K562 (cell line): ENCODE measurements around the gene DHTKD1. TPM values are rescaled to one million over a fixed set of nuclear protein-coding genes. Genes with fewer than 3 reads are reported as not detected.

Source experiments
- ARHGAP35 ChIP-seq: fragments of 450-650 bp; IDR thresholded peaks from 2 replicates; pipeline ENCODE4 v1.6.1; 2018; ENCODE audit not compliant: partially characterized antibody
- JUND ChIP-seq, 2 experiments: IDR thresholded peaks; 2 replicates in 1 of 2; 3 replicates in 1 of 2; pipeline ENCODE4 v1.6.1; 2011; ENCODE audit warnings: borderline replicate concordance in 2 of 2, low read depth in 2 of 2, low read length in 2 of 2, improper control_type of control experiment in 1 of 2, missing biosample characterization in 1 of 2, missing genetic modification characterization in 1 of 2, missing genetic modification reagents in 1 of 2
- NBN ChIP-seq: fragments of 450-650 bp; IDR thresholded peaks from 2 replicates; pipeline ENCODE4 v1.6.1; 2016; ENCODE audit warnings: low read depth, mild to moderate bottlenecking
- THRAP3 ChIP-seq: fragments of 450-650 bp; IDR thresholded peaks from 2 replicates; pipeline ENCODE4 v1.6.1; 2016; ENCODE audit warnings: mild to moderate bottlenecking, inconsistent platforms, borderline replicate concordance
- ZBTB8A ChIP-seq: fragments of 450-650 bp; IDR thresholded peaks from 2 replicates; pipeline ENCODE4 v1.6.1; 2018; ENCODE audit warnings: mild to moderate bottlenecking, moderate library complexity; ENCODE audit not compliant: partially characterized antibody
- polyA plus RNA-seq, 8 experiments: library from polyadenylated mRNA; depleted of rRNA in 4 of 8; stranded (reverse) in 5 of 8; unstranded in 3 of 8; fragments of >200 nt; fragmentation: Nextera tagmentation in 2 of 8; fragmentation: Illumina TruSeq in 1 of 8; extraction: Ambion mirVana in 2 of 8; extraction: Trizol in 1 of 8; gene quantifications; 2 replicates each; pipeline versions ENCODE4 v1.2.1 to v1.2.3, GENCODE V29; 2011 to 2014; ENCODE audit warnings: inconsistent platforms in 1 of 8, missing spikeins in 1 of 8
- total RNA-seq, 7 experiments: library from RNA; depleted of rRNA in 6 of 7; stranded (reverse); fragments of >200 nt in 6 of 7; fragmentation: Illumina TruSeq in 2 of 7; extraction: Trizol in 2 of 7; gene quantifications; 2 replicates each; pipeline versions ENCODE4 v1.2.1 to v1.2.3, GENCODE V29; 2011 to 2021; ENCODE audit warnings: low replicate concordance in 1 of 7
- TF ChIP-seq, protein P1 (sequence below): fragments of 450-650 bp; IDR thresholded peaks from 2 replicates; pipeline ENCODE4 v1.6.1; 2018; ENCODE audit not compliant: partially characterized antibody
- TF ChIP-seq, protein P2 (sequence below): fragments of 200-800 bp; sonication (Bioruptor generic); IDR thresholded peaks from 2 replicates; pipeline ENCODE4 v1.6.1; 2017; ENCODE audit warnings: missing genetic modification characterization, missing compliant biosample characterization
- TF ChIP-seq, protein P3 (sequence below): fragments of 450-650 bp; IDR thresholded peaks from 2 replicates; pipeline ENCODE4 v1.6.1; 2016; ENCODE audit warnings: mild to moderate bottlenecking, moderate library complexity

Gene DHTKD1
- total and polyA plus RNA-seq, 9 of the 15 experiments (the other 6 are each of a cell fraction or from before 2014, with no cell fraction given), result 3.1 to 19.7 (median 6.8) TPM

DNA sequence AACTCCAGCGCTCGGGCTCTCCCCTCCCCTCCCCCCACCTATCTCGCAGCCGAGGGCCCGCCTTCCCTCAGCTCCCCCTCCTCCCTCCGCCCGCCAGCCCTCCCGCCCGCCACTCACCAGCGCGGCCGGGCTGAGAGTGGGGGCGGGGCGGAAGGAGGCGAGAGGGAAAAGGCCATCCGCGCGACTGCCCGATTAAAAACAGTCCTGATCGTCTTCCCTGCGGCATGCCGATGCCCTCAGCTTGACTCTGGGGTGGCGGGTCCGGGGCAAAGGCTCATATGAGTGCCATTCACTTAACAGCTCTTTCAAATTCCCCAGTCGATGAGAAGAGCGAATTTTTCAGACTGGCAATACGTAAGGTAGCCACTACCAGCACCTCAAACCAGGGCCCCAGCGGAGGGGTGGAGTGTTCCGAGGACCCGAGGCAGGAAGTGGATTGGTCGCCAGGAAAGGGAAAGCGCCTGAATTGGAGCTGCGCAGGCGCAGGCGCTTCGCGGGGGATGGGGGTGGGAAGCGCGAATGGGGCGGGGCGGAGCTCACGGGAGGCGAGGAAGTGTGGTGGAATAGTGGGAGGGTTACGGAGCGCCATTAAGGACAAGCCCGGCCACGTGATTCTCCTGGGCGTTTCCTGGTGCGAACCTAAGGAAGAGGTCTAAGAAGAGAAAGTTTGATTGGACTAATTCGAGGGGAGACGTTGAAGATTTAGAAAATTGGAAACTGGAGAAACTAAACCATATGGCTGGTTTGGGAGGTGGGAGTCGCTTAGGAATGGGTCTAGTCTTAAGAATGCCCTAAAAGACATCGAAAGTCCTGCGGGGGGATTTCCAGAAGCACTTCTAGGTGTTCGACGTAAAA, 25.7 kb upstream of the DHTKD1 start, which contains the start of gene UPF2 (continued):
- TF ChIP-seq, protein P1, sequence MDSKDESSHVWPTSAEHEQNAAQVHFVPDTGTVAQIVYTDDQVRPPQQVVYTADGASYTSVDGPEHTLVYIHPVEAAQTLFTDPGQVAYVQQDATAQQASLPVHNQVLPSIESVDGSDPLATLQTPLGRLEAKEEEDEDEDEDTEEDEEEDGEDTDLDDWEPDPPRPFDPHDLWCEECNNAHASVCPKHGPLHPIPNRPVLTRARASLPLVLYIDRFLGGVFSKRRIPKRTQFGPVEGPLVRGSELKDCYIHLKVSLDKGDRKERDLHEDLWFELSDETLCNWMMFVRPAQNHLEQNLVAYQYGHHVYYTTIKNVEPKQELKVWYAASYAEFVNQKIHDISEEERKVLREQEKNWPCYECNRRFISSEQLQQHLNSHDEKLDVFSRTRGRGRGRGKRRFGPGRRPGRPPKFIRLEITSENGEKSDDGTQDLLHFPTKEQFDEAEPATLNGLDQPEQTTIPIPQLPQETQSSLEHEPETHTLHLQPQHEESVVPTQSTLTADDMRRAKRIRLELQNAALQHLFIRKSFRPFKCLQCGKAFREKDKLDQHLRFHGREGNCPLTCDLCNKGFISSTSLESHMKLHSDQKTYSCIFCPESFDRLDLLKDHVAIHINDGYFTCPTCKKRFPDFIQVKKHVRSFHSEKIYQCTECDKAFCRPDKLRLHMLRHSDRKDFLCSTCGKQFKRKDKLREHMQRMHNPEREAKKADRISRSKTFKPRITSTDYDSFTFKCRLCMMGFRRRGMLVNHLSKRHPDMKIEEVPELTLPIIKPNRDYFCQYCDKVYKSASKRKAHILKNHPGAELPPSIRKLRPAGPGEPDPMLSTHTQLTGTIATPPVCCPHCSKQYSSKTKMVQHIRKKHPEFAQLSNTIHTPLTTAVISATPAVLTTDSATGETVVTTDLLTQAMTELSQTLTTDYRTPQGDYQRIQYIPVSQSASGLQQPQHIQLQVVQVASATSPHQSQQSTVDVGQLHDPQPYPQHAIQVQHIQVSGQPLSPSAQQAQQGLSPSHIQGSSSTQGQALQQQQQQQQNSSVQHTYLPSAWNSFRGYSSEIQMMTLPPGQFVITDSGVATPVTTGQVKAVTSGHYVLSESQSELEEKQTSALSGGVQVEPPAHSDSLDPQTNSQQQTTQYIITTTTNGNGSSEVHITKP, result peak; percentile 66
- TF ChIP-seq NBN (0 out of 2 replicates have a peak, but pooled peaks have one; percentile 24), ARHGAP35 (no peak), JUND (IDR thresholded peaks at IDR 0.05; ENCODE audit: borderline replicate concordance, low read depth, low read length) (peak; percentile 58; the same call in 1 of the 2 replicates), JUND (tag; IDR thresholded peaks at IDR 0.05; ENCODE audit: borderline replicate concordance, low read depth, low read length) (no peak), THRAP3 (no peak), ZBTB8A (no peak)
- TF ChIP-seq, protein P2, sequence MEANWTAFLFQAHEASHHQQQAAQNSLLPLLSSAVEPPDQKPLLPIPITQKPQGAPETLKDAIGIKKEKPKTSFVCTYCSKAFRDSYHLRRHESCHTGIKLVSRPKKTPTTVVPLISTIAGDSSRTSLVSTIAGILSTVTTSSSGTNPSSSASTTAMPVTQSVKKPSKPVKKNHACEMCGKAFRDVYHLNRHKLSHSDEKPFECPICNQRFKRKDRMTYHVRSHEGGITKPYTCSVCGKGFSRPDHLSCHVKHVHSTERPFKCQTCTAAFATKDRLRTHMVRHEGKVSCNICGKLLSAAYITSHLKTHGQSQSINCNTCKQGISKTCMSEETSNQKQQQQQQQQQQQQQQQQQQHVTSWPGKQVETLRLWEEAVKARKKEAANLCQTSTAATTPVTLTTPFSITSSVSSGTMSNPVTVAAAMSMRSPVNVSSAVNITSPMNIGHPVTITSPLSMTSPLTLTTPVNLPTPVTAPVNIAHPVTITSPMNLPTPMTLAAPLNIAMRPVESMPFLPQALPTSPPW, result peak; percentile 100
- TF ChIP-seq, protein P3, sequence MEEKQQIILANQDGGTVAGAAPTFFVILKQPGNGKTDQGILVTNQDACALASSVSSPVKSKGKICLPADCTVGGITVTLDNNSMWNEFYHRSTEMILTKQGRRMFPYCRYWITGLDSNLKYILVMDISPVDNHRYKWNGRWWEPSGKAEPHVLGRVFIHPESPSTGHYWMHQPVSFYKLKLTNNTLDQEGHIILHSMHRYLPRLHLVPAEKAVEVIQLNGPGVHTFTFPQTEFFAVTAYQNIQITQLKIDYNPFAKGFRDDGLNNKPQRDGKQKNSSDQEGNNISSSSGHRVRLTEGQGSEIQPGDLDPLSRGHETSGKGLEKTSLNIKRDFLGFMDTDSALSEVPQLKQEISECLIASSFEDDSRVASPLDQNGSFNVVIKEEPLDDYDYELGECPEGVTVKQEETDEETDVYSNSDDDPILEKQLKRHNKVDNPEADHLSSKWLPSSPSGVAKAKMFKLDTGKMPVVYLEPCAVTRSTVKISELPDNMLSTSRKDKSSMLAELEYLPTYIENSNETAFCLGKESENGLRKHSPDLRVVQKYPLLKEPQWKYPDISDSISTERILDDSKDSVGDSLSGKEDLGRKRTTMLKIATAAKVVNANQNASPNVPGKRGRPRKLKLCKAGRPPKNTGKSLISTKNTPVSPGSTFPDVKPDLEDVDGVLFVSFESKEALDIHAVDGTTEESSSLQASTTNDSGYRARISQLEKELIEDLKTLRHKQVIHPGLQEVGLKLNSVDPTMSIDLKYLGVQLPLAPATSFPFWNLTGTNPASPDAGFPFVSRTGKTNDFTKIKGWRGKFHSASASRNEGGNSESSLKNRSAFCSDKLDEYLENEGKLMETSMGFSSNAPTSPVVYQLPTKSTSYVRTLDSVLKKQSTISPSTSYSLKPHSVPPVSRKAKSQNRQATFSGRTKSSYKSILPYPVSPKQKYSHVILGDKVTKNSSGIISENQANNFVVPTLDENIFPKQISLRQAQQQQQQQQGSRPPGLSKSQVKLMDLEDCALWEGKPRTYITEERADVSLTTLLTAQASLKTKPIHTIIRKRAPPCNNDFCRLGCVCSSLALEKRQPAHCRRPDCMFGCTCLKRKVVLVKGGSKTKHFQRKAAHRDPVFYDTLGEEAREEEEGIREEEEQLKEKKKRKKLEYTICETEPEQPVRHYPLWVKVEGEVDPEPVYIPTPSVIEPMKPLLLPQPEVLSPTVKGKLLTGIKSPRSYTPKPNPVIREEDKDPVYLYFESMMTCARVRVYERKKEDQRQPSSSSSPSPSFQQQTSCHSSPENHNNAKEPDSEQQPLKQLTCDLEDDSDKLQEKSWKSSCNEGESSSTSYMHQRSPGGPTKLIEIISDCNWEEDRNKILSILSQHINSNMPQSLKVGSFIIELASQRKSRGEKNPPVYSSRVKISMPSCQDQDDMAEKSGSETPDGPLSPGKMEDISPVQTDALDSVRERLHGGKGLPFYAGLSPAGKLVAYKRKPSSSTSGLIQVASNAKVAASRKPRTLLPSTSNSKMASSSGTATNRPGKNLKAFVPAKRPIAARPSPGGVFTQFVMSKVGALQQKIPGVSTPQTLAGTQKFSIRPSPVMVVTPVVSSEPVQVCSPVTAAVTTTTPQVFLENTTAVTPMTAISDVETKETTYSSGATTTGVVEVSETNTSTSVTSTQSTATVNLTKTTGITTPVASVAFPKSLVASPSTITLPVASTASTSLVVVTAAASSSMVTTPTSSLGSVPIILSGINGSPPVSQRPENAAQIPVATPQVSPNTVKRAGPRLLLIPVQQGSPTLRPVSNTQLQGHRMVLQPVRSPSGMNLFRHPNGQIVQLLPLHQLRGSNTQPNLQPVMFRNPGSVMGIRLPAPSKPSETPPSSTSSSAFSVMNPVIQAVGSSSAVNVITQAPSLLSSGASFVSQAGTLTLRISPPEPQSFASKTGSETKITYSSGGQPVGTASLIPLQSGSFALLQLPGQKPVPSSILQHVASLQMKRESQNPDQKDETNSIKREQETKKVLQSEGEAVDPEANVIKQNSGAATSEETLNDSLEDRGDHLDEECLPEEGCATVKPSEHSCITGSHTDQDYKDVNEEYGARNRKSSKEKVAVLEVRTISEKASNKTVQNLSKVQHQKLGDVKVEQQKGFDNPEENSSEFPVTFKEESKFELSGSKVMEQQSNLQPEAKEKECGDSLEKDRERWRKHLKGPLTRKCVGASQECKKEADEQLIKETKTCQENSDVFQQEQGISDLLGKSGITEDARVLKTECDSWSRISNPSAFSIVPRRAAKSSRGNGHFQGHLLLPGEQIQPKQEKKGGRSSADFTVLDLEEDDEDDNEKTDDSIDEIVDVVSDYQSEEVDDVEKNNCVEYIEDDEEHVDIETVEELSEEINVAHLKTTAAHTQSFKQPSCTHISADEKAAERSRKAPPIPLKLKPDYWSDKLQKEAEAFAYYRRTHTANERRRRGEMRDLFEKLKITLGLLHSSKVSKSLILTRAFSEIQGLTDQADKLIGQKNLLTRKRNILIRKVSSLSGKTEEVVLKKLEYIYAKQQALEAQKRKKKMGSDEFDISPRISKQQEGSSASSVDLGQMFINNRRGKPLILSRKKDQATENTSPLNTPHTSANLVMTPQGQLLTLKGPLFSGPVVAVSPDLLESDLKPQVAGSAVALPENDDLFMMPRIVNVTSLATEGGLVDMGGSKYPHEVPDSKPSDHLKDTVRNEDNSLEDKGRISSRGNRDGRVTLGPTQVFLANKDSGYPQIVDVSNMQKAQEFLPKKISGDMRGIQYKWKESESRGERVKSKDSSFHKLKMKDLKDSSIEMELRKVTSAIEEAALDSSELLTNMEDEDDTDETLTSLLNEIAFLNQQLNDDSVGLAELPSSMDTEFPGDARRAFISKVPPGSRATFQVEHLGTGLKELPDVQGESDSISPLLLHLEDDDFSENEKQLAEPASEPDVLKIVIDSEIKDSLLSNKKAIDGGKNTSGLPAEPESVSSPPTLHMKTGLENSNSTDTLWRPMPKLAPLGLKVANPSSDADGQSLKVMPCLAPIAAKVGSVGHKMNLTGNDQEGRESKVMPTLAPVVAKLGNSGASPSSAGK, result peak; percentile 93
